ENCODE results near the gene PHF1. TPM values are rescaled to one million over a fixed set of nuclear protein-coding genes. Genes with fewer than 3 reads are reported as not detected.

The PHF1 gene
- total RNA-seq, 1 experiment from 2014 or later, result 30.8 TPM

- no peak for DNase-seq (ENCODE audit: low read depth)
Measured at GRCh38 chr6:33453393-33454008, 42.7 kb downstream of the PHF1 start.

GRCh38 chr6:33454009-33454946 lies 43.5 kb downstream of the PHF1 start, which contains the start of gene ZBTB9:
TSS of gene ZBTB9 (plus strand) at chr6:33454576. CDS start at chr6:33455101, 525 bp downstream.
- peak; percentile 94 for DNase-seq (ENCODE audit: low read depth)

GRCh38 chr6:33455051-33455450 lies 44.2 kb downstream of the PHF1 start:
- no peak for DNase-seq (ENCODE audit: low read depth)

- DNase-seq (ENCODE audit: low read depth), result no peak
Measured at GRCh38 chr6:33456156-33456555, 45.3 kb downstream of the PHF1 start.

- no peak for DNase-seq (ENCODE audit: low read depth)
Measured at GRCh38 chr6:33458676-33459075, 47.9 kb downstream of the PHF1 start.

GRCh38 chr6:33459226-33459625 lies 48.4 kb downstream of the PHF1 start:
- no peak for DNase-seq (ENCODE audit: low read depth)

Small RNA genes lying within 50 kb of the gene (small RNA-seq; reads per million reads assigned to genes)
- gene RPL35AP4, result not detected
- not detected for gene ZBTB9

Other genes with a start within 250 kb of the PHF1 start
- gene COL11A2, start 218.5 kb upstream of the PHF1 start, total RNA-seq (2014; rRNA removed; shearing (Covaris generic)), result 0.71 and 0.77 TPM in 2 replicates
- 30.7 and 32.5 TPM in 2 replicates for gene RXRB, start 210.3 kb upstream of the PHF1 start, total RNA-seq (2014; rRNA removed; shearing (Covaris generic))
- 94.6 and 121 TPM in 2 replicates for gene SLC39A7, start 210.1 kb upstream of the PHF1 start, total RNA-seq (2014; rRNA removed; shearing (Covaris generic))
- 5.3 and 5.6 TPM in 2 replicates for gene HSD17B8, start 206.4 kb upstream of the PHF1 start, total RNA-seq (2014; rRNA removed; shearing (Covaris generic))
- 32.1 and 37.0 TPM in 2 replicates for gene RING1, start 202.5 kb upstream of the PHF1 start, total RNA-seq (2014; rRNA removed; shearing (Covaris generic))
- gene VPS52, start 139.1 kb upstream of the PHF1 start, total RNA-seq (2014; rRNA removed; shearing (Covaris generic)), result 30.9 and 38.2 TPM in 2 replicates
- 3,065 and 5,472 TPM in 2 replicates for gene RPS18, start 138.9 kb upstream of the PHF1 start, total RNA-seq (2014; rRNA removed; shearing (Covaris generic))
- 1.2 TPM in 2 replicates for gene B3GALT4, start 133.9 kb upstream of the PHF1 start, total RNA-seq (2014; rRNA removed; shearing (Covaris generic))
- 170 and 256 TPM in 2 replicates for gene WDR46, start 121.8 kb upstream of the PHF1 start, total RNA-seq (2014; rRNA removed; shearing (Covaris generic))
- gene PFDN6, start 121.4 kb upstream of the PHF1 start, total RNA-seq (2014; rRNA removed; shearing (Covaris generic)), result 194 and 225 TPM in 2 replicates
- 37.3 and 37.6 TPM in 2 replicates for gene RGL2, start 112.1 kb upstream of the PHF1 start, total RNA-seq (2014; rRNA removed; shearing (Covaris generic))
- gene TAPBP, start 96.9 kb upstream of the PHF1 start, total RNA-seq (2014; rRNA removed; shearing (Covaris generic)), result 42.4 and 68.0 TPM in 2 replicates
- gene ZBTB22, start 93.3 kb upstream of the PHF1 start, total RNA-seq (2014; rRNA removed; shearing (Covaris generic)), result 10.9 and 12.4 TPM in 2 replicates
- 108 and 114 TPM in 2 replicates for gene DAXX, start 88.1 kb upstream of the PHF1 start, total RNA-seq (2014; rRNA removed; shearing (Covaris generic))
- gene KIFC1, start 19.2 kb upstream of the PHF1 start, total RNA-seq (2014; rRNA removed; shearing (Covaris generic)), result 80.5 and 105 TPM in 2 replicates
- gene CUTA, start 7.1 kb downstream of the PHF1 start, total RNA-seq (2014; rRNA removed; shearing (Covaris generic)), result 266 and 270 TPM in 2 replicates
- gene SYNGAP1, start 9.1 kb downstream of the PHF1 start, total RNA-seq (2014; rRNA removed; shearing (Covaris generic)), result 1.4 and 1.7 TPM in 2 replicates
- gene ZBTB9, start 43.6 kb downstream of the PHF1 start, total RNA-seq (2014; rRNA removed; shearing (Covaris generic)), result 8.2 and 8.4 TPM in 2 replicates
- 20.8 and 23.6 TPM in 2 replicates for gene BAK1, start 169.3 kb downstream of the PHF1 start, total RNA-seq (2014; rRNA removed; shearing (Covaris generic))
- 32.5 and 38.3 TPM in 2 replicates for gene ITPR3, start 210.3 kb downstream of the PHF1 start, total RNA-seq (2014; rRNA removed; shearing (Covaris generic))

Data from HT1080 (cell line).